ENCODE measurements around the gene B3GLCT.

DNA sequence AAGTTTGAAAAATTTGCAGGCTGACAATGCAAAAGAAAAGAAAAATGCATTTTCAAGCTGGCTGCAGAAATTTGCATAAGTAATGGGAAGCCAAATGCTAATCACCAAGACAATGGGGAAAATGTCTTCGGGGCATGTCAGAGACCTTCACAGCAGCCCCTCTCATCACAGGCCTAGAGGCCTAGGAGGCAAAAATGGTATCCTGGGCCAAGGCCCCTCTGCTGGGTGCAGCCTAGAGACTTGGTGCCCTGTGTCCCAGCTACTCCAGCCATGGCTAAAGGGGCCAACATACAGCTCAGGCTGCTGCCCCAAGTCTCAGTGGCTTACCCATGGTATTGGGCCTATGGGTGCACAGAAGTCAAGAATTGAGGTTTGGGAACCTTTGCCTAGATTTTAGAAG is 155.2 kb downstream of the B3GLCT start:
- TF ChIP-seq, protein P1, sequence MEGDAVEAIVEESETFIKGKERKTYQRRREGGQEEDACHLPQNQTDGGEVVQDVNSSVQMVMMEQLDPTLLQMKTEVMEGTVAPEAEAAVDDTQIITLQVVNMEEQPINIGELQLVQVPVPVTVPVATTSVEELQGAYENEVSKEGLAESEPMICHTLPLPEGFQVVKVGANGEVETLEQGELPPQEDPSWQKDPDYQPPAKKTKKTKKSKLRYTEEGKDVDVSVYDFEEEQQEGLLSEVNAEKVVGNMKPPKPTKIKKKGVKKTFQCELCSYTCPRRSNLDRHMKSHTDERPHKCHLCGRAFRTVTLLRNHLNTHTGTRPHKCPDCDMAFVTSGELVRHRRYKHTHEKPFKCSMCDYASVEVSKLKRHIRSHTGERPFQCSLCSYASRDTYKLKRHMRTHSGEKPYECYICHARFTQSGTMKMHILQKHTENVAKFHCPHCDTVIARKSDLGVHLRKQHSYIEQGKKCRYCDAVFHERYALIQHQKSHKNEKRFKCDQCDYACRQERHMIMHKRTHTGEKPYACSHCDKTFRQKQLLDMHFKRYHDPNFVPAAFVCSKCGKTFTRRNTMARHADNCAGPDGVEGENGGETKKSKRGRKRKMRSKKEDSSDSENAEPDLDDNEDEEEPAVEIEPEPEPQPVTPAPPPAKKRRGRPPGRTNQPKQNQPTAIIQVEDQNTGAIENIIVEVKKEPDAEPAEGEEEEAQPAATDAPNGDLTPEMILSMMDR (IDR thresholded peaks at IDR 0.05) = no peak
- TF ChIP-seq, protein P2, sequence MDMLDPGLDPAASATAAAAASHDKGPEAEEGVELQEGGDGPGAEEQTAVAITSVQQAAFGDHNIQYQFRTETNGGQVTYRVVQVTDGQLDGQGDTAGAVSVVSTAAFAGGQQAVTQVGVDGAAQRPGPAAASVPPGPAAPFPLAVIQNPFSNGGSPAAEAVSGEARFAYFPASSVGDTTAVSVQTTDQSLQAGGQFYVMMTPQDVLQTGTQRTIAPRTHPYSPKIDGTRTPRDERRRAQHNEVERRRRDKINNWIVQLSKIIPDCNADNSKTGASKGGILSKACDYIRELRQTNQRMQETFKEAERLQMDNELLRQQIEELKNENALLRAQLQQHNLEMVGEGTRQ (IDR thresholded peaks at IDR 0.05; ENCODE audit: borderline replicate concordance, low read depth, low read length) = no peak
- no peak for TF ChIP-seq CHD2 (IDR thresholded peaks at IDR 0.05; ENCODE audit: low read length, partially characterized antibody)
- no peak for TF ChIP-seq MXI1 (IDR thresholded peaks at IDR 0.05; ENCODE audit: low read depth, low read length)
